Uterus (tissue), 4 donors: ENCODE measurements around the gene CATSPERD. TPM values are rescaled to one million over a fixed set of nuclear protein-coding genes. Genes with fewer than 3 reads are reported as not detected.

ENCODE experiments used
- DNase-seq, 2 donors: peaks; one replicate each; pipeline ENCODE4 v3.0.0-alpha.2; 2019 to 2020
- H3K27ac ChIP-seq, 2 donors: fragments of 200-600 bp; sonication (generic); 1 replicate in 1 of 2; 2 replicates in 1 of 2; pipeline ENCODE4 v1.5.1; 2016 to 2018
- H3K27me3 ChIP-seq, 2 donors: fragments of 200-600 bp; sonication (generic); one replicate each; pipeline ENCODE4 v1.5.1; 2018 to 2019; ENCODE audit warnings: control low read depth in 1 of 2
- H3K36me3 ChIP-seq, 2 donors: fragments of 200-600 bp; sonication (generic); one replicate each; pipeline ENCODE4 v1.5.1; 2019; ENCODE audit warnings: control low read depth in 1 of 2
- H3K4me1 ChIP-seq, 2 donors: fragments of 200-600 bp; sonication (generic); one replicate each; pipeline ENCODE4 v1.5.1; 2018 to 2019; ENCODE audit warnings: control low read depth in 1 of 2
- H3K4me3 ChIP-seq, 2 donors: fragments of 200-600 bp; sonication (generic); 1 replicate in 1 of 2; 2 replicates in 1 of 2; pipeline ENCODE4 v1.5.1; 2018 to 2019; ENCODE audit warnings: mild to moderate bottlenecking in 1 of 2
- H3K9me3 ChIP-seq, 2 donors: fragments of 200-600 bp; sonication (generic); one replicate each; pipeline ENCODE4 v1.5.1; 2019; ENCODE audit warnings: control low read depth in 1 of 2
- CTCF ChIP-seq, 4 experiments: fragments of 200-600 bp in 2 of 4; fragments of 450-650 bp in 2 of 4; sonication (generic) in 2 of 4; IDR thresholded peaks; one replicate each; pipeline ENCODE4 v1.5.1; 2016 to 2019; ENCODE audit warnings: antibody characterized with exemption in 4 of 4, mild to moderate bottlenecking in 2 of 4, moderate library complexity in 1 of 4
- POLR2A ChIP-seq, 2 donors: fragments of 450-650 bp; IDR thresholded peaks; one replicate each; pipeline ENCODE4 v1.6.1; 2016; ENCODE audit warnings: antibody characterized with exemption in 2 of 2, mild to moderate bottlenecking in 1 of 2, moderate library complexity in 1 of 2
- intact Hi-C: fragments of 100-400 bp; cut with DNase I; formaldehyde crosslinking; loops from one replicate; pipeline ENCODE4 v1.15.1; 2023; ENCODE audit warnings: low total_unique reads
- total RNA-seq, 4 donors: library from RNA; depleted of rRNA in 3 of 4; stranded (reverse); fragments of >200 nt in 3 of 4; gene quantifications; one replicate each; pipeline versions ENCODE4 v1.1.0 to v1.2.4, GENCODE V29; 2014 to 2023
- donor health status: DM: yes; HTN: yes; CAD: no.

Gene CATSPERD
- total RNA-seq, 4 donors from 2014 or later, result not detected

- Histone ChIP-seq H3K4me1 (no peaks in the 10 kb centered on the region), H3K27me3 (peaks cover 5 to 24% of the 10 kb centered on the region in 2 donors), H3K27ac (no peak overlapping the region), H3K36me3 (no peaks in the 10 kb centered on the region), H3K9me3 (no peaks in the 10 kb centered on the region), H3K4me3 (no peak overlapping the region)
- intact Hi-C loops, result no loop called here
- TF ChIP-seq POLR2A (IDR thresholded peaks at IDR 0.05) (no peak), CTCF (IDR thresholded peaks at IDR 0.05) (no peak)
- DNase-seq, result no peak
Observed at GRCh38 chr19:5799247-5800241, 79.1 kb downstream of the CATSPERD start.

GRCh38 chr19:5800361-5801270 is 80.2 kb downstream of the CATSPERD start:
- Histone ChIP-seq H3K4me1 (no peaks in the 10 kb centered on the region), H3K27me3 (peaks cover 8 to 26% of the 10 kb centered on the region in 2 donors), H3K9me3 (no peaks in the 10 kb centered on the region), H3K36me3 (no peaks in the 10 kb centered on the region), H3K4me3 (no peak overlapping the region), H3K27ac (no peak overlapping the region)
- intact Hi-C loops, result no loop called here
- TF ChIP-seq POLR2A (IDR thresholded peaks at IDR 0.05), result no peak
- TF ChIP-seq CTCF (IDR thresholded peaks at IDR 0.05), result no peak
- no peak for DNase-seq

- TF ChIP-seq CTCF (IDR thresholded peaks at IDR 0.05), result no peak
- no peak for TF ChIP-seq POLR2A (IDR thresholded peaks at IDR 0.05)
- Histone ChIP-seq H3K27ac (no peak overlapping the region), H3K36me3 (no peaks in the 10 kb centered on the region), H3K4me1 (no peaks in the 10 kb centered on the region), H3K9me3 (no peaks in the 10 kb centered on the region), H3K4me3 (no peak overlapping the region), H3K27me3 (peaks cover 11 to 26% of the 10 kb centered on the region in 2 donors)
- intact Hi-C loops, result no loop called here
- DNase-seq, result no peak
Observed at GRCh38 chr19:5801796-5802619, 81.6 kb downstream of the CATSPERD start.

- no peaks in the 10 kb centered on the region for H3K9me3 ChIP-seq
- intact Hi-C loops, result no loop called here
- H3K27me3 ChIP-seq, result peaks cover 11 to 26% of the 10 kb centered on the region in 2 donors
- no peak overlapping the region for H3K4me3 ChIP-seq
- no peaks in the 10 kb centered on the region for H3K36me3 ChIP-seq
- no peaks in the 10 kb centered on the region for H3K4me1 ChIP-seq
- DNase-seq, result no peak
- no peak overlapping the region for H3K27ac ChIP-seq
- TF ChIP-seq POLR2A (IDR thresholded peaks at IDR 0.05) (no peak), CTCF (IDR thresholded peaks at IDR 0.05) (no peak)
Observed at GRCh38 chr19:5803441-5803751, 83.0 kb downstream of the CATSPERD start.
